ENCODE results near the gene AP2A1.
"Not testable (repeated sequence)": the region's sequence is repeated elsewhere in the genome, so short reads cannot be mapped to it uniquely, and the experiment has no call there.

Gene AP2A1

GRCh38 chr19:49766930-49767299 lies at the start of gene AP2A1:
Gene AP2A1 (plus strand): TSS chr19:49767001. CDS start chr19:49767134, 133 bp downstream.
- DNase-seq: no peak

GRCh38 chr19:49718511-49718910 lies 48.3 kb upstream of the AP2A1 start:
- no peak for DNase-seq

GRCh38 chr19:49718991-49719390 lies 47.8 kb upstream of the AP2A1 start:
- no peak for DNase-seq

GRCh38 chr19:49719420-49719819 lies 47.4 kb upstream of the AP2A1 start:
- DNase-seq: not testable (repeated sequence)

GRCh38 chr19:49727217-49728030 lies 39.4 kb upstream of the AP2A1 start:
- no peak for DNase-seq

- DNase-seq: no peak
Observed at GRCh38 chr19:49730166-49730565, 36.6 kb upstream of the AP2A1 start.

- no peak for DNase-seq
Observed at GRCh38 chr19:49738268-49738667, 28.5 kb upstream of the AP2A1 start.

- DNase-seq: no peak
Observed at GRCh38 chr19:49739098-49739497, 27.7 kb upstream of the AP2A1 start.

GRCh38 chr19:49739933-49740332 lies 26.9 kb upstream of the AP2A1 start:
- no peak for DNase-seq

GRCh38 chr19:49741210-49741844 lies 25.5 kb upstream of the AP2A1 start:
- DNase-seq: no peak

- DNase-seq: no peak
Observed at GRCh38 chr19:49744946-49745381, 21.8 kb upstream of the AP2A1 start.

GRCh38 chr19:49746206-49746958 lies 20.4 kb upstream of the AP2A1 start:
- peak; percentile 38 to 71 for DNase-seq

GRCh38 chr19:49749055-49749716 lies 17.6 kb upstream of the AP2A1 start:
- DNase-seq: no peak

GRCh38 chr19:49749771-49750170 lies 17.0 kb upstream of the AP2A1 start:
- no peak for DNase-seq

GRCh38 chr19:49752701-49753100 lies 14.1 kb upstream of the AP2A1 start:
- DNase-seq: no peak

GRCh38 chr19:49755956-49756355 lies 10.8 kb upstream of the AP2A1 start:
- no peak for DNase-seq

GRCh38 chr19:49758292-49758691 lies 8.5 kb upstream of the AP2A1 start:
- DNase-seq: no peak

- no peak for DNase-seq
Observed at GRCh38 chr19:49761249-49761624, 5.6 kb upstream of the AP2A1 start.

- DNase-seq: no peak
Observed at GRCh38 chr19:49761625-49762311, 5.0 kb upstream of the AP2A1 start.

- no peak for DNase-seq
Observed at GRCh38 chr19:49763230-49763629, 3.6 kb upstream of the AP2A1 start, which contains the start of gene TSKS. Gene TSKS (minus strand): TSS chr19:49763306. CDS start chr19:49763247, 59 bp downstream.

- no peak for DNase-seq
Observed at GRCh38 chr19:49764341-49764740, 2.5 kb upstream of the AP2A1 start.
